ENCODE results near the gene AP1G2.

Gene AP1G2

DNA sequence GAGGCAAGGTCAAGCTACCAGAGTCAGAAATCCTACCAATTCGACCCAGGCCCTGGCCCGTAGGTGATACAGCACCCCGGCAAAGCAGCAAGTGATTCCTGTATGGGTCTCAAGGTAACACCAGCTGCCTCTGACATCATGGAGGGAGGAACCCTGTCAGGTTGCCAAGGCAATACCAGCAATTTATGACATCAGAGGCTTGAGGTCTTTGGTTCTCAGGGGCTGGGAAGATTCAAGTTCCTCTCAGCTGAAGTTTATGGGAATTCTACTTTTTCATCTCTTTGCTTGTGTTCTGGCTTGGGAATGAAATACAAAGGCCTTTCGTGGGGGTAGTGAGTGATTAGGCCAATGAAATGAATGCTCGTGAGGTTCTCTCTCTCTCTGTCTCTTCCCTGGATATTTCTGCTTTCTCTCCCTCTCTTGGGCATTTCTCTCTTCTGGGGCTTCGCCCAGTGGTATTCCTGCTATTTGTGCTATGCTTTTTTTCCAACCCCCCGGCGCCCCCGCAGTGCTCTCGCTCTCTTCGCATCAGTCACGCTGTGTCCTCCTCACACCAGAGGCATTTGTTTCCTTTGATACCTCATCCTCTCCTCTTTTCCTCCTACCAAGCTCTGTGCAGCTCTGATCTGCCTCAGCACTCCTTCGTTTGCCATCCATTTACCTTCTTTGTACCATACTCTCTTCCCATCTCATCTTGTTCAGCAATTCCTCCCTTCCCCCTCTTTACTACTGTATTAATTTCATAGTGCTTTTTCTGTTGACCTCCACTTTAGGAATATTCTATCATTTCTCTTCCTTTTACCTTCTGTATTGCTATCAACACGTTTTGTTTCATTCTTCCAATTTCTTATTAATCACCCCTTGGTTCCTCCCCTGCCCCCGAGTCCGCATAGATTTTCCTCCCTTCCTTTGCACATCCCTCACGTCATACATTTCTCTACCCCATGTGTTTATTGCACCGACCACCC, 19.0 kb downstream of the AP1G2 start:
- peaks cover 49% of the 10 kb centered on the region for H3K4me1 ChIP-seq (ENCODE audit: insufficient read depth, low read length)
- H3K9ac ChIP-seq (ENCODE audit: low read depth, low read length) = peak overlapping the region; percentile 8; the same call in 1 of the 2 replicates
- no peaks in the 10 kb centered on the region for H3K9me3 ChIP-seq (ENCODE audit: control insufficient read depth, insufficient read depth, low read length)
- H3K36me3 ChIP-seq (ENCODE audit: insufficient read depth, low read length) = no peaks in the 10 kb centered on the region

- Histone ChIP-seq H3K9ac (ENCODE audit: low read depth, low read length) (no peak overlapping the region; the same call in 1 of the 2 replicates), H3K9me3 (ENCODE audit: control insufficient read depth, insufficient read depth, low read length) (no peaks in the 10 kb centered on the region), H3K36me3 (ENCODE audit: insufficient read depth, low read length) (peaks cover 4% of the 10 kb centered on the region; the same call in 1 of the 2 replicates), H3K4me1 (ENCODE audit: insufficient read depth, low read length) (peaks cover 49% of the 10 kb centered on the region)
Observed at GRCh38 chr14:23547924-23548323, 19.7 kb downstream of the AP1G2 start.

DNA sequence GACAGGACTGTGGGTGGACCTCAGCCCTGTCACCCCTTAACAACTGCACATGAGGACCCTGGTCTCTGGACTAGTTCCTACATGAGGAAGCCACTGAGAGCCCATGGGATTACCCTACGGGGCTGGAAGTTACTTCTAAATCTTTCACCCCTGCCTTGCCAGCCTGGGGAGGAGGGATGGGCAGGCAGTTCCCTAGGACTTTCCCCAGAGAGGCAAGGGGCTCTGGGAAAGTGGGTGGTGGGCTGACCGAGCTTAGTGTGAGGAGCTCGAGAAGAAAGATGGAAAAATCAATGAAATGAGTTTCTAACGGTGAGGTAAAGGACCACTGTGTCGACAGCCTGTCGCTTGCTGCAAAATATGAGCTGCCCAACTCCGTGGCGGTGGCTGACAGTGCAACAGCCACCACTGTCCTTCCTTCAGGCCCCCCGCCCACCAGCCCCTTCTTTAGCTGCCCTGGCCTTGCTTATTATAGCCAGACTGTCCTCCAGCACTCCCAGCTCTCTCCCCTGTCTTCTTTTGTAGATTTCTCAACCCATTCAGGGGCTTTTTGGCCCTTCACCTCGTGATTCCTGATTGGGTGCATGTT, 21.0 kb downstream of the AP1G2 start:
- H3K9me3 ChIP-seq (ENCODE audit: control insufficient read depth, insufficient read depth, low read length) = no peaks in the 10 kb centered on the region

DNA sequence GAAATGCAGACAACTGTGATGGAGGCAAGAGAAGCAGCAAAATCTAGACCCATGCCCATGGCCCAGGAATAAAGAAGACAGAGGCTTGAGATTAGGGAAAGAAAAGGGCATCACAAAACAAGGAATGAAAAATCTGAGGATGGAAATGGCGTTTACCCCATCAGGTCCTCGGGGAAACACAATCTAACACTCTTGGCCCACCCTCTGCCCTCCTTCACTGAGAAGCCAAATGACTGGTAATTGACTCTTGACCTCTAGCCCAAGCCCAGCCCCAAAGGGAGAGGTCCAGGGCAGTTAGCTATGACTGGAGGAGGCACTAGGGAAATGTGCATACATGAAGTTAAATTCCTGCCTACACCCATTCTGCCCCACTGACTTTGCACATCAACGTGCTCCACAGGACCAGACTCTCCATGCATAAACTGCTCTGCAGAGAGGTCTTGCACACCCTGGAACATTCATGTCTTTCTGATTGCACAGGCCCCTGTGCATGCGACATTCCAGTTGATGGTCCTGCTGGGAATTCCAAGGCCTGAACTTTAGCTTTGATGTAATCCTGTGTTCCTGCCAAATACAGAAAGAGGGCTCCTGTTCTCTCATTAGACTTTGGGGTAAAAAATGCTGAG, 21.7 kb downstream of the AP1G2 start:
- Histone ChIP-seq H3K9ac (ENCODE audit: low read depth, low read length) (no peak overlapping the region), H3K36me3 (ENCODE audit: insufficient read depth, low read length) (peaks cover 6% of the 10 kb centered on the region; the same call in 1 of the 2 replicates), H3K9me3 (ENCODE audit: control insufficient read depth, insufficient read depth, low read length) (no peaks in the 10 kb centered on the region), H3K4me1 (ENCODE audit: insufficient read depth, low read length) (peaks cover 49% of the 10 kb centered on the region)

More for the DNA sequence above, 21.0 kb downstream of the AP1G2 start:
- Histone ChIP-seq H3K36me3 (ENCODE audit: insufficient read depth, low read length) (peaks cover 6% of the 10 kb centered on the region; the same call in 1 of the 2 replicates), H3K9ac (ENCODE audit: low read depth, low read length) (no peak overlapping the region), H3K4me1 (ENCODE audit: insufficient read depth, low read length) (peaks cover 49% of the 10 kb centered on the region)

DNA sequence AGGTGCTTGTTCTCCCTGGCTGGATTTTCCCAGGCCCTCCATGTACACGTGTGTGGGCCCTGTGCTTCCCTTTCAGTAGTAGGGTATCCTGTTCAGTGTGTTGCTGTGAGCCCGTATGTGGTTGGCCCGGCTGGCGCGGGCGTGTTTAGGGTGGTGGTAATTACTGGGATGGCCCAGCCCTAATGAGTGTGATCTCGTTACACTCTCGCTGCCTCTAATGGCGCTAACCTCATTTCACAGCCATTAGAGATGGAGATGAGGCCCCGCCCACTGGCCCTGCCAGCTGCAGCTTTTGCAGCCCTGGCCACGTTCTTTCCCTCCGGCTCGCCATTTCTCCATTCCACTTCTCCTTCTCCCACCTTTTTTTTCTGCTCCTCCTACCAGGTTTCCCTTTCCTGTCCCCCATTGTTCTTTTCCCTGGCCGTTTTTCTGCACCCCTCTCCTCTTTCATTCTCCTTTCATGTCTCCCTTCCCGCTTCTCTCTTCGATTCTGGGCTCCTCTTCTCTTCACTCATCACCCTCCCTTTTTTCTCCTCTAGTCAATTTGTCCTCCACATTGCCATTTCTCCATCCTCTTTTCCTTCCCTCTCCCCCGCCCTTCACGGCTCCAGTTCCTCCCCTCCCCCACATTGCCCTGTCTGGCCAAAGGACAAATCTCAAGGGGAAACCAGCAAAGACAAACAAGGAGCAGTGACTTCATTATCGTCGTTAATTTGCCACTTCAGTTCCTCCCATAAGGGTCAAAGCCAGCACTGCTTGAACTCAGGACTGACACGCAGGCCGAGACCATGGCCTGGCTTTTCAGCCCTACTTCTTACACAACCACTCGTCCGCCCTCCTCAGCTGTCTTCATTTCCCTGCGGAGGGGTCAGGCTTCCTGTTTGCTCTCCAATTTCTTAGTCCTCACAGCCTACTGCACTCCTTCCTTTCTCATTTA, 22.8 kb downstream of the AP1G2 start:
- Histone ChIP-seq H3K9ac (ENCODE audit: low read depth, low read length) (peak overlapping the region; percentile 38), H3K36me3 (ENCODE audit: insufficient read depth, low read length) (peaks cover 6% of the 10 kb centered on the region; the same call in 1 of the 2 replicates), H3K4me1 (ENCODE audit: insufficient read depth, low read length) (peaks cover 52% of the 10 kb centered on the region), H3K9me3 (ENCODE audit: control insufficient read depth, insufficient read depth, low read length) (no peaks in the 10 kb centered on the region)

DNA sequence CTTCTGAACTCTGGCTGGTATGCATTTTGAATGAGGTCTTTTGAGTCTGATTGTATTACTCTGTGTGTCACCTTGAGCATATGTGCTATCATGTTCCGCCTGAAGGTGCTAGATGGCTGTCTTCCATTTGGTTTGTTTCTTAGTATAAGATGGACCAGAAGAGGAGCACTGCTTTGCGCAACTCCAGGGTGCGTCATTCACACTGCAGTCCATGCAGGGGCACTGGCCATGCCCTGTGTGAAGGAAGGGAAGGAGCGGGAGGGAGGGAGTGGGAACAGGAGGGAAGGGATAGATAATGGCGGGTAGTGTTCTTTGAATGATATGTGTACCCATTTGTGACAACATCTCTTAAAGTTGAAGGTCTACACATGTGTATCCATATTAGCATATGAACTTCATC, 24.2 kb downstream of the AP1G2 start:
- Histone ChIP-seq H3K4me1 (ENCODE audit: insufficient read depth, low read length) (peaks cover 50% of the 10 kb centered on the region), H3K9me3 (ENCODE audit: control insufficient read depth, insufficient read depth, low read length) (no peaks in the 10 kb centered on the region), H3K36me3 (ENCODE audit: insufficient read depth, low read length) (peaks cover 6% of the 10 kb centered on the region; the same call in 1 of the 2 replicates), H3K9ac (ENCODE audit: low read depth, low read length) (no peak overlapping the region)

- Histone ChIP-seq H3K9ac (ENCODE audit: low read depth, low read length) (no peak overlapping the region), H3K9me3 (ENCODE audit: control insufficient read depth, insufficient read depth, low read length) (no peaks in the 10 kb centered on the region), H3K36me3 (ENCODE audit: insufficient read depth, low read length) (peaks cover 6% of the 10 kb centered on the region; the same call in 1 of the 2 replicates), H3K4me1 (ENCODE audit: insufficient read depth, low read length) (peaks cover 39% of the 10 kb centered on the region)
Observed at GRCh38 chr14:23542261-23542660, 25.3 kb downstream of the AP1G2 start.

- H3K9ac ChIP-seq (ENCODE audit: low read depth, low read length) = no peak overlapping the region
- peaks cover 6% of the 10 kb centered on the region; the same call in 1 of the 2 replicates for H3K36me3 ChIP-seq (ENCODE audit: insufficient read depth, low read length)
- peaks cover 31% of the 10 kb centered on the region for H3K4me1 ChIP-seq (ENCODE audit: insufficient read depth, low read length)
- no peaks in the 10 kb centered on the region for H3K9me3 ChIP-seq (ENCODE audit: control insufficient read depth, insufficient read depth, low read length)
Observed at GRCh38 chr14:23540141-23540469, 27.5 kb downstream of the AP1G2 start.

GRCh38 chr14:23539248-23540140, 28.1 kb downstream of the AP1G2 start:
- H3K36me3 ChIP-seq (ENCODE audit: insufficient read depth, low read length) = peaks cover 6% of the 10 kb centered on the region; the same call in 1 of the 2 replicates
- peak overlapping the region; percentile 82 for H3K9ac ChIP-seq (ENCODE audit: low read depth, low read length)
- H3K9me3 ChIP-seq (ENCODE audit: control insufficient read depth, insufficient read depth, low read length) = no peaks in the 10 kb centered on the region
- peaks cover 31% of the 10 kb centered on the region for H3K4me1 ChIP-seq (ENCODE audit: insufficient read depth, low read length)

DNA sequence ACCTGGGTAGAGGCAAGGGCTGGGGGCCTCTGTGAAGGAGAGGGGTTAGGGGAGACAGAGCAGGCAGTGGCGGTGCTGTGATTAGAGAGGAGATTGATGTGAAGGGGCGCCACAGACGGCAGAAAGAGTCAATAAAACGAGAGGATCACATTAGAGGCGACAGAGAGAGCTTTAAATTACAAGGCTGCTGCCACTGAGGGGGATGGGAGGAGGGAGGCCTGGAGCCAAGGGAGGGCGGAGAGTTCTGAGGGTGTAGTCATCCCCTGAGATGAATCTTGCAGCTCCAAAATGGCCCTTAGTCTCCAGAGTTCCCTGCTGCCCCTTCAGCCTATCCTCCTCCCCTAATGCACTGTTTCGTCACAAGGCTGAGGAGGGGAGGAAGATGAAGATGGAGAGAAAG, 28.8 kb downstream of the AP1G2 start:
- H3K36me3 ChIP-seq (ENCODE audit: insufficient read depth, low read length) = peaks cover 6% of the 10 kb centered on the region; the same call in 1 of the 2 replicates
- H3K9ac ChIP-seq (ENCODE audit: low read depth, low read length) = peak overlapping the region; percentile 82
- H3K9me3 ChIP-seq (ENCODE audit: control insufficient read depth, insufficient read depth, low read length) = no peaks in the 10 kb centered on the region
- peaks cover 27% of the 10 kb centered on the region for H3K4me1 ChIP-seq (ENCODE audit: insufficient read depth, low read length)

DNA sequence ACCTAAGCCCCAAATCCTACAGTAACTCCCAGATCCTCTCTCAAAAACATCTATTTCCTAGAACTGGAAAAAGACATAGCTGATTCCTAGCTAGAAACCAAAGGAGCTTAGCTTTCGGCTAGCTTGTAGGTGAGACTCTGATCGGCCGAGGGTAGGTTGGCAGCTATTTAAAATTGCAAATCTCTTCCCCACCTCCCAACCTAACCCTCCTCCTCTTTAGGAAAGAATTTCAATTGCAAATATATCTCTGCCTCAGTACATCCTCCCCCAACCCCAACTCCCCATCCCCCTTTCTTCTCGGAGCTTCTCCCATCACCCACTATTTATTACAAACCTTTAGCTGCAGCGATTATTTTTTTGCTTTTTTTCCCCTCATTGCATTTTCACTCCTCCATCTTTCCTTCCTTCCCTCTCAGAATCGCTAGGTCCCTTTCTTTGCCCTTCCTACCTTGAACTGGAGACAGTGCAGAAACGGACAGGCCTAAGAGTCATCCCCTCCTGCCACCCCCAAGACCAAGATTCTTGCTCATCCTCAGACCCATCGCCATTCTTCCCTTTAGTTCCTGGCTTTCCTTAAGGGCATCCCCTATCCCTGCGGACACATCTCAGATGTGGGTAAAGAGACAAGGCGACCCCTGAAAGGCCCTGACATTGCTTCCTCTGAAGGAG, 29.4 kb downstream of the AP1G2 start:
- peaks cover 5% of the 10 kb centered on the region; the same call in 1 of the 2 replicates for H3K36me3 ChIP-seq (ENCODE audit: insufficient read depth, low read length)
- peaks cover 27% of the 10 kb centered on the region for H3K4me1 ChIP-seq (ENCODE audit: insufficient read depth, low read length)
- H3K9me3 ChIP-seq (ENCODE audit: control insufficient read depth, insufficient read depth, low read length) = no peaks in the 10 kb centered on the region
- peak overlapping the region; percentile 82 for H3K9ac ChIP-seq (ENCODE audit: low read depth, low read length)

DNA sequence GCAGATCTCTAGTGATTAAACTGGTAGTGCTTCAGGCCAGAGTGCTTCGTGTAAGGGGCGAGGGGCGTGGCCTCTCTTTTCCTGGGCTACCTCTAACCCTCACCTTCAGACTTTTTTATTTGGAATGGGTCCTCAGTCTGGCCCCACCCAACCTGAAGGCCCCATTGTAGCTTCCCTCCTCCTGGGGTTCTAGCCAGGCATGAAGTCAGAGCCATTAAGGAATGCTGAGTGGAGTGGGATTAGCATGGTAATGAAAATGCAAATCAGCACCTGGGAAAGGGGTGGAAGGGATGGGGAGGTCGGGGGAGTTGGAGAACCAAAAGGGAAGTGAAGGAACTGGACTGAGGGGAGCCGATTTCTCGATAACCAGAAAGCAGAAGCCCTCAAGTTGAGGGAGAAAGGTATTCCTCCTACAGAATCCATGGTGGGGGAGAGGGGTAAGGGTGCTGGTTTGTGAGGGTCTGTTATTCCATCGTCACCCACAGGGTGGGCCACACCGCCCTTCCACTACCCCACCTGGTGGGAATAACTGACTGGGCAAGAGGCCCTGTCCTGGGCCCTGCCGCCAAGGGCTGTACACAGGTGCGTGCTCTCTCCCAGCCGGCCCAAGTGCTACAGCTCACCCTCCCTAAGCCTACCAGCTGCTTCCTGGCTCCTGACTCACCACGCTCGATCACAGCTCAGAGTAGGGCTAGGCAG, 30.1 kb downstream of the AP1G2 start:
- peak overlapping the region; percentile 82 for H3K9ac ChIP-seq (ENCODE audit: low read depth, low read length)
- H3K9me3 ChIP-seq (ENCODE audit: control insufficient read depth, insufficient read depth, low read length) = no peaks in the 10 kb centered on the region
- H3K4me1 ChIP-seq (ENCODE audit: insufficient read depth, low read length) = peaks cover 27% of the 10 kb centered on the region
- H3K36me3 ChIP-seq (ENCODE audit: insufficient read depth, low read length) = peaks cover 3% of the 10 kb centered on the region; the same call in 1 of the 2 replicates

All from ES-I3 (cell line).